AG04450 (cell line): ENCODE results near the gene SLIT3. TPM values are rescaled to one million over a fixed set of nuclear protein-coding genes. Genes with fewer than 3 reads are reported as not detected.

ENCODE experiments used
- CTCF ChIA-PET: fragments of 300-600, 350-600 bp; formaldehyde crosslinking; extraction: SDS; loops from one replicate; lab custom pipeline; 2022; ENCODE audit warnings: antibody characterized with exemption, inconsistent platforms; lab: Charles Lee
- POLR2A ChIA-PET: fragments of 350-600 bp; formaldehyde crosslinking; extraction: SDS; loops from one replicate; lab custom pipeline; 2021; ENCODE audit warnings: antibody characterized with exemption, inconsistent platforms; lab: Yijun Ruan, JAX
- DNase-seq: peaks from one replicate; pipeline ENCODE4 v3.0.0-alpha.2; 2011; ENCODE audit warnings: low read depth, low spot score
- H3K27ac ChIP-seq: one replicate; pipeline ENCODE4 v1.5.1; 2012; ENCODE audit warnings: low read depth, low read length, control low read depth
- H3K27me3 ChIP-seq: one replicate; pipeline ENCODE4 v1.6.0; 2012; ENCODE audit warnings: low read length; ENCODE audit not compliant: control insufficient read depth, insufficient read depth
- H3K4me3 ChIP-seq: 2 replicates; pipeline ENCODE4 v1.5.1; 2011; ENCODE audit warnings: mild to moderate bottlenecking, low read depth, low read length, control low read depth
- H3K9me3 ChIP-seq: 2 replicates; pipeline ENCODE4 v1.5.1; 2012; ENCODE audit warnings: low read length; ENCODE audit not compliant: control insufficient read depth, insufficient read depth
- CTCF ChIP-seq: IDR thresholded peaks from 2 replicates; pipeline ENCODE4 v1.5.1; 2011; ENCODE audit warnings: low read depth, low read length, control low read depth, inconsistent platforms
- polyA plus RNA-seq: library from polyadenylated mRNA; depleted of rRNA; stranded (reverse); fragments of >200 nt; gene quantifications from 2 replicates; pipeline ENCODE4 v1.2.3, GENCODE V29; 2011
- small RNA-seq: library from RNA; depleted of rRNA; stranded (forward); fragments of <200 nt; gene quantifications from one replicate; pipeline ENCODE3, GENCODE V24; 2012; ENCODE audit warnings: low read depth; ENCODE audit not compliant: insufficient read length

SLIT3 gene
- polyA plus RNA-seq, 1 experiment = 0.26 TPM

- Histone ChIP-seq H3K27ac (no peak overlapping the region), H3K9me3 (no peaks in the 10 kb centered on the region), H3K27me3 (no peaks in the 10 kb centered on the region), H3K4me3 (no peak overlapping the region)
- DNase-seq = no peak
- ChIA-PET CTCF (interaction anchor here (0.6 kb wide), 1 partner anchor 62 kb away, joined by 8 read pairs; no protein-coding TSS in a partner anchor), POLR2A (no interaction called here)
- TF ChIP-seq CTCF = no peak
Measured at GRCh38 chr5:168612996-168613395, 687.9 kb downstream of the SLIT3 start.

- POLR2A ChIA-PET = no interaction called here
- H3K27me3 ChIP-seq = no peaks in the 10 kb centered on the region
- CTCF ChIA-PET = no interaction called here
- no peaks in the 10 kb centered on the region for H3K9me3 ChIP-seq
- no peak for TF ChIP-seq CTCF
- DNase-seq = no peak
- H3K4me3 ChIP-seq = no peak overlapping the region
- no peak overlapping the region for H3K27ac ChIP-seq
Measured at GRCh38 chr5:168612123-168612522, 688.8 kb downstream of the SLIT3 start.

Small RNA genes within 50 kb of the gene (small RNA-seq; reads per million reads assigned to genes)
- 4.6 reads per million, percentile 46 among the genes with 10 or more reads in this experiment for gene MIR218-2
- gene MIR585 = not detected
- not detected for gene RF00019
